H9 (cell line): ENCODE measurements around the gene TJP3. TPM values are rescaled to one million over a fixed set of nuclear protein-coding genes. Genes with fewer than 3 reads are reported as not detected.

ENCODE experiments used
- DNase-seq: peaks from one replicate; pipeline ENCODE4 v3.0.0-alpha.2; 2017
- H2AFZ ChIP-seq: one replicate; pipeline ENCODE4 v1.6.1; 2013; ENCODE audit warnings: mild to moderate bottlenecking, low read length, control low read depth, moderate library complexity
- H2AK5ac ChIP-seq: 2 replicates; pipeline ENCODE4 v1.6.1; 2013; ENCODE audit warnings: low read length, control low read depth, mixed read lengths; ENCODE audit not compliant: insufficient read length
- H2BK120ac ChIP-seq: one replicate; pipeline ENCODE4 v1.6.1; 2013; ENCODE audit warnings: low read depth, mild to moderate bottlenecking, low read length, control low read depth, inconsistent platforms; ENCODE audit not compliant: poor library complexity, severe bottlenecking
- H2BK12ac ChIP-seq: 2 replicates; pipeline ENCODE4 v1.6.1; 2013; ENCODE audit warnings: low read length, control low read depth, mixed read lengths, low read depth; ENCODE audit not compliant: insufficient read length
- H2BK15ac ChIP-seq: 2 replicates; pipeline ENCODE4 v1.6.1; 2013; ENCODE audit warnings: low read depth, low read length, control low read depth
- H2BK20ac ChIP-seq: one replicate; pipeline ENCODE4 v1.6.1; 2013; ENCODE audit warnings: low read depth, mild to moderate bottlenecking, low read length, control low read depth, inconsistent platforms; ENCODE audit not compliant: poor library complexity, severe bottlenecking
- H2BK5ac ChIP-seq: 2 replicates; pipeline ENCODE4 v1.6.1; 2013; ENCODE audit warnings: low read length, control low read depth, mixed read lengths; ENCODE audit not compliant: insufficient read length
- H3K14ac ChIP-seq: 2 replicates; pipeline ENCODE4 v1.6.1; 2013; ENCODE audit warnings: low read length, control low read depth; ENCODE audit not compliant: insufficient read depth
- H3K18ac ChIP-seq: 2 replicates; pipeline ENCODE4 v1.6.1; 2013; ENCODE audit warnings: low read depth, mild to moderate bottlenecking, mixed read lengths, low read length, control low read depth; ENCODE audit not compliant: insufficient read length
- H3K23ac ChIP-seq: 2 replicates; pipeline ENCODE4 v1.6.1; 2013; ENCODE audit warnings: low read length, control low read depth, mixed read lengths, low read depth; ENCODE audit not compliant: insufficient read length
- H3K23me2 ChIP-seq: 2 replicates; pipeline ENCODE4 v1.6.1; 2013; ENCODE audit warnings: low read depth, mild to moderate bottlenecking, mixed read lengths, low read length, control low read depth; ENCODE audit not compliant: insufficient read length, poor library complexity, severe bottlenecking
- H3K27ac ChIP-seq: 2 replicates; pipeline ENCODE4 v1.5.1; 2013; ENCODE audit warnings: low read length, control low read depth, mixed read lengths, low read depth; ENCODE audit not compliant: insufficient read length
- H3K27me3 ChIP-seq: 2 replicates; pipeline ENCODE4 v1.6.1; 2013; ENCODE audit warnings: low read length, control low read depth, inconsistent platforms; ENCODE audit not compliant: insufficient read depth
- H3K4ac ChIP-seq: 2 replicates; pipeline ENCODE4 v1.6.1; 2013; ENCODE audit warnings: low read depth, mild to moderate bottlenecking, control low read depth, inconsistent platforms, low read length, moderate library complexity
- H3K4me1 ChIP-seq: 2 replicates; pipeline ENCODE4 v1.6.1; 2013; ENCODE audit warnings: low read length, control low read depth, inconsistent platforms; ENCODE audit not compliant: insufficient read depth
- H3K4me2 ChIP-seq: 2 replicates; pipeline ENCODE4 v1.6.1; 2013; ENCODE audit warnings: low read length, control low read depth, mixed read lengths; ENCODE audit not compliant: insufficient read length, insufficient read depth
- H3K56ac ChIP-seq: 2 replicates; pipeline ENCODE4 v1.6.1; 2013; ENCODE audit warnings: low read depth, mild to moderate bottlenecking, mixed read lengths, low read length, control low read depth; ENCODE audit not compliant: insufficient read length
- H3K79me1 ChIP-seq: 2 replicates; pipeline ENCODE4 v1.6.1; 2013; ENCODE audit warnings: low read depth, mild to moderate bottlenecking, moderate library complexity, low read length, control low read depth, inconsistent platforms; ENCODE audit not compliant: insufficient read depth, poor library complexity, severe bottlenecking
- H3K79me2 ChIP-seq: 2 replicates; pipeline ENCODE4 v1.6.1; 2013; ENCODE audit warnings: low read length, control low read depth, inconsistent platforms; ENCODE audit not compliant: insufficient read depth
- H3K9ac ChIP-seq: 2 replicates; pipeline ENCODE4 v1.6.1; 2013; ENCODE audit warnings: low read length, control low read depth, mixed read lengths; ENCODE audit not compliant: insufficient read length; ENCODE audit errors: extremely low read depth
- H3K9me3 ChIP-seq: one replicate; pipeline ENCODE4 v1.6.1; 2013; ENCODE audit warnings: low read depth, low read length, inconsistent platforms; ENCODE audit not compliant: control insufficient read depth
- H3T11ph ChIP-seq: one replicate; pipeline ENCODE4 v1.6.1; 2013; ENCODE audit warnings: mild to moderate bottlenecking, low read length, control low read depth, inconsistent platforms
- H4K20me1 ChIP-seq: one replicate; pipeline ENCODE4 v1.6.1; 2013; ENCODE audit not compliant: control insufficient read depth, insufficient read length, insufficient read depth
- H4K5ac ChIP-seq: 2 replicates; pipeline ENCODE4 v1.6.1; 2013; ENCODE audit warnings: low read depth, mild to moderate bottlenecking, mixed read lengths, low read length, control low read depth; ENCODE audit not compliant: insufficient read length
- H4K8ac ChIP-seq: replicated peaks from 2 replicates; pipeline ENCODE4 v1.6.1; 2013; ENCODE audit warnings: low read length, control low read depth, mixed read lengths, low read depth; ENCODE audit not compliant: insufficient read length
- H4K91ac ChIP-seq: 2 replicates; pipeline ENCODE4 v1.6.1; 2013; ENCODE audit warnings: low read depth, mild to moderate bottlenecking, moderate library complexity, mixed read lengths, low read length, control low read depth; ENCODE audit not compliant: insufficient read length
- H3K27ac Mint-ChIP-seq, 3 experiments: 2 replicates in 2 of 3; 3 replicates in 1 of 3; pipeline ENCODE4 v1.8.0; 2020 to 2021; ENCODE audit warnings: mixed read lengths in 3 of 3, mild to moderate bottlenecking in 1 of 3, moderate library complexity in 1 of 3
- H3K27me3 Mint-ChIP-seq: 2 replicates; pipeline ENCODE4 v1.8.0; 2021; ENCODE audit warnings: low read depth, mild to moderate bottlenecking, moderate library complexity, mixed read lengths
- H3K36me3 Mint-ChIP-seq, 3 experiments: 2 replicates in 2 of 3; 3 replicates in 1 of 3; pipeline ENCODE4 v1.8.0; 2020 to 2021; ENCODE audit warnings: low read depth in 3 of 3, mixed read lengths in 3 of 3; ENCODE audit not compliant: insufficient read depth in 1 of 3
- H3K4me1 Mint-ChIP-seq, 2 experiments: 2 replicates each; pipeline ENCODE4 v1.8.0; 2020; ENCODE audit warnings: mixed read lengths in 2 of 2
- H3K4me3 Mint-ChIP-seq, 2 experiments: 2 replicates in 1 of 2; 3 replicates in 1 of 2; pipeline ENCODE4 v1.8.0; 2020 to 2021; ENCODE audit warnings: mild to moderate bottlenecking in 2 of 2, mixed read lengths in 2 of 2, moderate library complexity in 1 of 2
- H3K9me3 Mint-ChIP-seq, 2 experiments: 2 replicates in 1 of 2; 3 replicates in 1 of 2; pipeline ENCODE4 v1.8.0; 2020; ENCODE audit warnings: mild to moderate bottlenecking in 2 of 2, mixed read lengths in 2 of 2, moderate library complexity in 1 of 2
- WGBS: extraction: QIAGEN DNeasy Blood & Tissue Kit; methylation state at CpG from one replicate; pipeline ENCODE4 v1.1.7; 2013; ENCODE audit warnings: missing lambda C conversion rate, low lambda C conversion rate, mixed read lengths; ENCODE audit not compliant: insufficient read length; ENCODE audit errors: extremely low coverage; 5-methylcytosine and 5-hydroxymethylcytosine counted together
- total RNA-seq: library from RNA; stranded (reverse); gene quantifications from 2 replicates; pipeline ENCODE4 v1.2.1, GENCODE V29; 2021
- TF ChIP-seq, protein P1 (sequence below): fragments of 200-600 bp; sonication (generic); conservative IDR thresholded peaks from 3 replicates; pipeline ENCODE4 v1.8.0; 2021; ENCODE audit warnings: antibody characterized with exemption, mild to moderate bottlenecking

Gene TJP3
- total RNA-seq, 1 experiment from 2014 or later, result 27.3 TPM

DNA sequence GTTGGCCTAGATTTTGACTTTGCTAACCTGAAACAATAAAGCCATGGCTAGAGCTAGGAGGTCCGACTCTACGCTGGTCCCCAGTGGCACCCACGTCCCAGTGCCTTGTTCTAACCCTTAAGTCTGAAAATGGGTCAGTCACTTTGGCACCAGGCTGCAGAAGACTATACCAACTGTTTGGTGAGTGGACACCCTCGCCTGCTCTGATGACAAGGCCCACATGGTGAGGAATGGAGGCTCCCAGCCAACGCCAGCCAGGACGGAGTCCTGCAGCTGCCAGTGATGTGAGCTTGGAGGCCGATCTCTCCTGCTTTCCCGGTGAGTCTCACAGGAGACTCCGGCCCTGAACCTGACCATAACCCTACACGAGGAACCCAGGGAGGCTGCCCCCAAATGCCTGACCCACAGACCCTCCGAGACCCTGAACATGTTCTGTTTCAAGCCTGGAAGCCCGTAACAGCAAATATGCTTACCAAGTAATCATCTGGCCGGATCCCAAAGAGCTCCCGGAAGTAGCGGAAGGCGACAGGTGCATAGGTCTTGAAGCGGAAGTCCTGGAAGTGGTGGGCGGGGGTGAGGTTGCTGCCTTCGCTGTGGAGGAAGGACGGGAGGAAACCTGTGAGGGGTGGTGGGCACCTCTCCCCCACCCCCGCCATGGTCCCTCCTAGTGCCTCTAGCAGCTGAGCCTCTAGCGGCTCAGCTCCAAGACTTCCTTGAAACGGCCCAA, 47.5 kb upstream of the TJP3 start:
- no peak overlapping the region for H2BK5ac ChIP-seq
- no peak overlapping the region for H4K91ac ChIP-seq
- no peak overlapping the region for H3K4me2 ChIP-seq
- TF ChIP-seq, protein P1, sequence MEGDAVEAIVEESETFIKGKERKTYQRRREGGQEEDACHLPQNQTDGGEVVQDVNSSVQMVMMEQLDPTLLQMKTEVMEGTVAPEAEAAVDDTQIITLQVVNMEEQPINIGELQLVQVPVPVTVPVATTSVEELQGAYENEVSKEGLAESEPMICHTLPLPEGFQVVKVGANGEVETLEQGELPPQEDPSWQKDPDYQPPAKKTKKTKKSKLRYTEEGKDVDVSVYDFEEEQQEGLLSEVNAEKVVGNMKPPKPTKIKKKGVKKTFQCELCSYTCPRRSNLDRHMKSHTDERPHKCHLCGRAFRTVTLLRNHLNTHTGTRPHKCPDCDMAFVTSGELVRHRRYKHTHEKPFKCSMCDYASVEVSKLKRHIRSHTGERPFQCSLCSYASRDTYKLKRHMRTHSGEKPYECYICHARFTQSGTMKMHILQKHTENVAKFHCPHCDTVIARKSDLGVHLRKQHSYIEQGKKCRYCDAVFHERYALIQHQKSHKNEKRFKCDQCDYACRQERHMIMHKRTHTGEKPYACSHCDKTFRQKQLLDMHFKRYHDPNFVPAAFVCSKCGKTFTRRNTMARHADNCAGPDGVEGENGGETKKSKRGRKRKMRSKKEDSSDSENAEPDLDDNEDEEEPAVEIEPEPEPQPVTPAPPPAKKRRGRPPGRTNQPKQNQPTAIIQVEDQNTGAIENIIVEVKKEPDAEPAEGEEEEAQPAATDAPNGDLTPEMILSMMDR, result no peak
- H3K27me3 Mint-ChIP-seq, result no peaks in the 10 kb centered on the region
- H2AFZ ChIP-seq, result no peak overlapping the region
- H3T11ph ChIP-seq, result no peak overlapping the region
- H4K20me1 ChIP-seq, result no peaks in the 10 kb centered on the region
- no peaks in the 10 kb centered on the region for H3K4me1 ChIP-seq
- no peaks in the 10 kb centered on the region for H3K27me3 ChIP-seq
- no peak overlapping the region for H2BK12ac ChIP-seq
- WGBS, result no CpG with 5 or more reads among the region's 23 CpGs
- no peak overlapping the region for H3K27ac ChIP-seq
- H3K27ac Mint-ChIP-seq, result peak overlapping the region in 1 of 3 experiments; percentile 18; a peak in 1 of 7 replicates
- peaks cover 21 to 54% (median 37%) of the 10 kb centered on the region in 3 experiments for H3K36me3 Mint-ChIP-seq
- H2BK20ac ChIP-seq, result no peak overlapping the region
- no peaks in the 10 kb centered on the region for H3K9me3 ChIP-seq
- no peak overlapping the region for H3K14ac ChIP-seq
- no peak overlapping the region for H2BK15ac ChIP-seq
- no peaks in the 10 kb centered on the region for H3K79me2 ChIP-seq
- no peaks in the 10 kb centered on the region for H3K4me1 Mint-ChIP-seq
- H3K23me2 ChIP-seq, result no peaks in the 10 kb centered on the region
- no peak overlapping the region for H3K18ac ChIP-seq
- H3K9me3 Mint-ChIP-seq, result no peaks in the 10 kb centered on the region
- H3K9ac ChIP-seq, result no peak overlapping the region
- no peak overlapping the region for H3K56ac ChIP-seq
- H2BK120ac ChIP-seq, result no peak overlapping the region
- no peak overlapping the region for H4K5ac ChIP-seq
- DNase-seq, result no peak
- H3K4me3 Mint-ChIP-seq, result no peak overlapping the region
- H3K23ac ChIP-seq, result no peak overlapping the region
- no peak overlapping the region for H2AK5ac ChIP-seq
- no peak overlapping the region for H3K4ac ChIP-seq
- H4K8ac ChIP-seq, result no peak overlapping the region
- no peaks in the 10 kb centered on the region for H3K79me1 ChIP-seq
